Forelimb muscle (tissue), 1 donor: ENCODE results near the gene SPATA46. TPM values are rescaled to one million over a fixed set of nuclear protein-coding genes. Genes with fewer than 3 reads are reported as not detected.
"Not testable (repeated sequence)": the region's sequence is repeated elsewhere in the genome, so short reads cannot be mapped to it uniquely, and the experiment has no call there.

Experiments used
- DNase-seq: peaks from one replicate; pipeline ENCODE4 v3.0.0-alpha.2; 2013; ENCODE audit warnings: low read depth
- polyA plus RNA-seq: library from polyadenylated mRNA; unstranded; fragments of 120-200 nt; gene quantifications from one replicate; pipeline ENCODE4 v1.2.1, GENCODE V29; 2013; ENCODE audit not compliant: insufficient read length

The SPATA46 gene
- 0.13 TPM for polyA plus RNA-seq

GRCh38 chr1:162376691-162377090 lies at the start of gene SPATA46:
Gene SPATA46 (minus strand): TSS chr1:162376854. CDS start chr1:162376790, 64 bp downstream.
- no peak for DNase-seq

GRCh38 chr1:162422662-162423375 lies 46.2 kb upstream of the SPATA46 start:
- DNase-seq: no peak

GRCh38 chr1:162421258-162422164 lies 44.9 kb upstream of the SPATA46 start:
- no peak for DNase-seq

- DNase-seq: no peak
Observed at GRCh38 chr1:162420120-162420519, 43.5 kb upstream of the SPATA46 start.

GRCh38 chr1:162419450-162419931 lies 42.8 kb upstream of the SPATA46 start:
- not testable (repeated sequence) for DNase-seq

- DNase-seq: not testable (repeated sequence)
Observed at GRCh38 chr1:162418584-162418983, 41.9 kb upstream of the SPATA46 start.

GRCh38 chr1:162417650-162418049 lies 41.0 kb upstream of the SPATA46 start:
- DNase-seq: no peak

GRCh38 chr1:162416909-162417308 lies 40.3 kb upstream of the SPATA46 start:
- no peak for DNase-seq

GRCh38 chr1:162416215-162416614 lies 39.6 kb upstream of the SPATA46 start:
- no peak for DNase-seq

GRCh38 chr1:162412002-162412401 lies 35.3 kb upstream of the SPATA46 start, which contains the start of gene SH2D1B:
Gene SH2D1B (minus strand): TSS chr1:162412136. CDS start chr1:162412016, 120 bp downstream.
- DNase-seq: no peak

- DNase-seq: no peak
Observed at GRCh38 chr1:162407539-162407938, 30.9 kb upstream of the SPATA46 start.

GRCh38 chr1:162406811-162407210 lies 30.2 kb upstream of the SPATA46 start:
- no peak for DNase-seq

GRCh38 chr1:162405800-162406199 lies 29.1 kb upstream of the SPATA46 start:
- DNase-seq: no peak

GRCh38 chr1:162404550-162405160 lies 28.0 kb upstream of the SPATA46 start:
- no peak for DNase-seq

- DNase-seq: no peak
Observed at GRCh38 chr1:162400790-162401355, 24.2 kb upstream of the SPATA46 start.

- no peak for DNase-seq
Observed at GRCh38 chr1:162398999-162399580, 22.4 kb upstream of the SPATA46 start.

- no peak for DNase-seq
Observed at GRCh38 chr1:162397943-162398560, 21.4 kb upstream of the SPATA46 start.

GRCh38 chr1:162397039-162397448 lies 20.4 kb upstream of the SPATA46 start:
- DNase-seq: no peak

GRCh38 chr1:162396201-162396906 lies 19.7 kb upstream of the SPATA46 start:
- no peak for DNase-seq
